ENCODE data around the gene TIMP1. TPM values are rescaled to one million over a fixed set of nuclear protein-coding genes. Genes with fewer than 3 reads are reported as not detected.

TIMP1 gene
- total RNA-seq, 2 donors from 2014 or later = 218 to 823 TPM

DNA sequence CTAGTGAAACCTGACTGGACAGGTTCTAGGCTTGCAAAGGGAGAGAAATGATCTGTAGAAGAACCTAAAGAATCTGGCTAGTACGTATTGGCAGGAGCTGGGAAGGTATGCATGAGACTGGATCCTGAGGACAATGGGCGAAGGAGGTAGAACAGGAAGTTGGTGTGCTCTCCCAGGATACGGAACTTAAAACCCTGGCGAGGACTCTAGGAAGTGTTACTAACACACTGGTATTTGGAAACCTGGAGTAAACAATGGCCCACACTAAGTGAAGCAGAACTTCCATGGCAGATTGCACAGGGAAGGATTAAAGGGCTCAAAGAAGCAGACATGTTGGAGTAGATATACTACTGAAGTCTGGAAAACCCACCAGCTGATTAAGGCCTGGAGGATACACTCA, 28.3 kb downstream of the TIMP1 start:
- H3K4me3 ChIP-seq = no peak overlapping the region
- TF ChIP-seq, protein P1, sequence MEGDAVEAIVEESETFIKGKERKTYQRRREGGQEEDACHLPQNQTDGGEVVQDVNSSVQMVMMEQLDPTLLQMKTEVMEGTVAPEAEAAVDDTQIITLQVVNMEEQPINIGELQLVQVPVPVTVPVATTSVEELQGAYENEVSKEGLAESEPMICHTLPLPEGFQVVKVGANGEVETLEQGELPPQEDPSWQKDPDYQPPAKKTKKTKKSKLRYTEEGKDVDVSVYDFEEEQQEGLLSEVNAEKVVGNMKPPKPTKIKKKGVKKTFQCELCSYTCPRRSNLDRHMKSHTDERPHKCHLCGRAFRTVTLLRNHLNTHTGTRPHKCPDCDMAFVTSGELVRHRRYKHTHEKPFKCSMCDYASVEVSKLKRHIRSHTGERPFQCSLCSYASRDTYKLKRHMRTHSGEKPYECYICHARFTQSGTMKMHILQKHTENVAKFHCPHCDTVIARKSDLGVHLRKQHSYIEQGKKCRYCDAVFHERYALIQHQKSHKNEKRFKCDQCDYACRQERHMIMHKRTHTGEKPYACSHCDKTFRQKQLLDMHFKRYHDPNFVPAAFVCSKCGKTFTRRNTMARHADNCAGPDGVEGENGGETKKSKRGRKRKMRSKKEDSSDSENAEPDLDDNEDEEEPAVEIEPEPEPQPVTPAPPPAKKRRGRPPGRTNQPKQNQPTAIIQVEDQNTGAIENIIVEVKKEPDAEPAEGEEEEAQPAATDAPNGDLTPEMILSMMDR (IDR thresholded peaks at IDR 0.05) = no peak

DNA sequence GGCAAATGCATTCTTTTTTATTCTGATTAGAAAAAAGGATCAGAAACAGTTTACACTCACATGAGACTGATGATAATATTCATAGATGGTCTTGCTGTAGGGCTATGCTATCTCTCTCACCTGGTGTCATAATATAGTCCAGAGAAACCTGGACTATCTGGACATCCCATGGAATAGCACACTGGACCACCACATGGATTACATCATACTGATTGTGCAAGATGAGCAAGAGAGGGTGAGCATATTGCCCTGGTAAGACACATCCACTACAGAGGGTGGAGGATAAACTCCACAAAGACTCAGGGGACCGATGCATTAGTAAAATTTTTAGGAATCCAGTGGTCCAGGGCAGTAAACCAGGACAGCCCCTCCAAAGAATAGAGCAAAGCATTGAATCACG, 29.3 kb downstream of the TIMP1 start:
- Histone ChIP-seq H3K9me3 (no peaks in the 10 kb centered on the region), H3K27ac (no peak overlapping the region), H3K36me3 (no peaks in the 10 kb centered on the region), H3K4me3 (no peak overlapping the region), H3K27me3 (no peaks in the 10 kb centered on the region), H3K4me1 (no peaks in the 10 kb centered on the region)
- no peak for DNase-seq (ENCODE audit: low spot score)
- TF ChIP-seq, protein P1 (IDR thresholded peaks at IDR 0.05) = no peak

More for the DNA sequence above, 28.3 kb downstream of the TIMP1 start:
- Histone ChIP-seq H3K9me3 (no peaks in the 10 kb centered on the region), H3K4me1 (no peaks in the 10 kb centered on the region), H3K36me3 (no peaks in the 10 kb centered on the region), H3K27me3 (no peaks in the 10 kb centered on the region), H3K27ac (no peak overlapping the region)
- DNase-seq (ENCODE audit: low spot score) = no peak

DNA sequence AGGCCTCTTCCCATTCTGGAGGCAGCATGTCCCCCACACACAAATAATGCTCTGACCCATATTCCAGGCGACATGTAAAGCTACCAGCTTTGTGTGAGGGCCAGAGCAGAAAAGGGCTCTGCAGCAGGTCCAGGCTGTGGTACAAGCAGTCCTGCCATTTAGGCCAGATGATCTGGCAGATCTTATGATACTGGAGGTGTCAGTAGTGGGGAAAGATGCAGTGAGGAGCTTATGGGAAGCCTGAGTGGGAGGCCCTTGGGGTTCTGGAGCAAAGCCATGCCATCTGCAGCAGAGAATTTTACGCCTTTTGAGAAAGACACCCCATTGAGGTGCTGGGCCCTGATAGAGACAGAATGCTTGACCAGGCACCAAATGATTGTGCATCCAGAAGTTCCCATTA, 29.7 kb downstream of the TIMP1 start:
- no peak overlapping the region for H3K4me3 ChIP-seq
- H3K27ac ChIP-seq = no peak overlapping the region
- no peaks in the 10 kb centered on the region for H3K9me3 ChIP-seq
- H3K4me1 ChIP-seq = no peaks in the 10 kb centered on the region
- no peaks in the 10 kb centered on the region for H3K27me3 ChIP-seq
- TF ChIP-seq, protein P1 (IDR thresholded peaks at IDR 0.05) = no peak
- DNase-seq (ENCODE audit: low spot score) = no peak
- no peaks in the 10 kb centered on the region for H3K36me3 ChIP-seq

DNA sequence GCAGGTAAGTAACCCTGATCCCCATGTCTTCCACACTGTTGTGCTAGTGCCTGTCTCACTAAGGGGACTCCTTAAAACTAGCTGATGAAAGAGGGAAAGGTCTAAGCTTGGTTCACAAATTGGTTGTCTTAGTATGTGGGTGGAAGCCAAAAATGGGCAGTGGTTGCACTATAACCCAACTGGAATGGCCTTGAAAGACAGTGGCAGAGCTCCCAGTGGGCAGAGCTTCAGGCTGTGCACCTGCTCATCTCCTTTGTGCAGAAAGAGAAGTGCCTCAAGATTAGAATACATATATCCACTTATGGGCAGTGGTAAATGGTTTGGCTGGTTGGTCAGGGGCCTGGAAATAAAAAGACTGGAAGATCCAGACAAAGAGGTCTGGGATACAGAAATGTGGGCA, 30.2 kb downstream of the TIMP1 start:
- Histone ChIP-seq H3K4me3 (no peak overlapping the region), H3K36me3 (no peaks in the 10 kb centered on the region), H3K9me3 (no peaks in the 10 kb centered on the region), H3K4me1 (no peaks in the 10 kb centered on the region), H3K27ac (no peak overlapping the region), H3K27me3 (no peaks in the 10 kb centered on the region)
- no peak for DNase-seq (ENCODE audit: low spot score)
- TF ChIP-seq, protein P1 (IDR thresholded peaks at IDR 0.05) = no peak

DNA sequence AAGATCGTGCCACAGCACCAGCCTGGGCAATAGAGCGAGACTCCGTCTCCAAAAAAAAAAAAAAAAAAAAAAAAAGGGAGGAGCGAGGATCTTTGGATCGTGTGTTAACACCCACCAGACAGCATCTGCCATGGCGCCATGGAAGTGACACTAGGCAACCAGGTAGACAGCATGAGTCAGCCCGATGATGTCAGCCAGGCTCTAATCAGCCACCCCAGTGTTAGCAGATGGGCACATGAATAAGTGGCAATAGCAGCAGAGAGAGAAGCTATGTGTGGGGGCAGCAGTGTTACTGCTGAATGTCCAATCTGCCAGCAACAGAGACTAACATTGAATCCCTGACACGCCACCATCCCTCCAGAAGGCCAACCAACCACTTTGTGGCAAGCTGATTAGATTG, 30.8 kb downstream of the TIMP1 start:
- no peaks in the 10 kb centered on the region for H3K27me3 ChIP-seq
- no peaks in the 10 kb centered on the region for H3K9me3 ChIP-seq
- DNase-seq (ENCODE audit: low spot score) = no peak
- H3K27ac ChIP-seq = no peak overlapping the region
- TF ChIP-seq, protein P1 (IDR thresholded peaks at IDR 0.05) = no peak
- H3K36me3 ChIP-seq = no peaks in the 10 kb centered on the region
- H3K4me1 ChIP-seq = no peaks in the 10 kb centered on the region
- H3K4me3 ChIP-seq = no peak overlapping the region

DNA sequence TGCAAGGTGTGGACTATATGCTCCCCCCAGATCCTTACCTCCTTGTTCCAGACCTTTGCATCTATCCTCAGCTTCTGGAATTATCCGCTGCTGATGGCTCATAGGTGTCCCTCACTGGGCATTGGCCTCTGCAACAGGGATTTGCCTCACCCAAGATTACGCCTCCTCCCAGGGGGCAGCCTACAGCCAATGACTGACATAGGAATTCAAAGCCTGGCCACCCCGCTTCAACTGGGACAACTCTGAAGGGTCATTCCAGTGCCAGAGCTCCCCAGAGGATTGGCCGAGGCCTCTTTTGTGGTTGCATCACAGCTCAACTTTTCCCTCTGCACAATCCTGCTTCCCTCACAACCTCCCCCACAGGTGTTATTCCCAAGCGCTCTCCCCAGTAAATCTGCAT, 32.4 kb downstream of the TIMP1 start:
- H3K27ac ChIP-seq = no peak overlapping the region
- H3K36me3 ChIP-seq = no peaks in the 10 kb centered on the region
- DNase-seq (ENCODE audit: low spot score) = no peak
- H3K27me3 ChIP-seq = no peaks in the 10 kb centered on the region
- TF ChIP-seq, protein P1 (IDR thresholded peaks at IDR 0.05) = no peak
- H3K4me3 ChIP-seq = no peak overlapping the region
- no peaks in the 10 kb centered on the region for H3K9me3 ChIP-seq
- peaks cover 0 to 5% of the 10 kb centered on the region in 2 donors for H3K4me1 ChIP-seq

All from right atrium auricular region (tissue), 2 donors.